Limb (tissue), 2 donors: ENCODE data around the gene TYMS.

Experiments used
- DNase-seq, 2 donors: peaks; one replicate each; pipeline ENCODE4 v3.0.0-alpha.2; 2016; ENCODE audit errors: extremely low spot score in 2 of 2

Gene TYMS

GRCh38 chr18:644395-645004 is 13.0 kb upstream of the TYMS start:
- DNase-seq: no peak

GRCh38 chr18:647304-647703 is 10.1 kb upstream of the TYMS start:
- DNase-seq: no peak

GRCh38 chr18:649341-649740 is 8.1 kb upstream of the TYMS start:
- DNase-seq: no peak

GRCh38 chr18:650428-650858 is 7.0 kb upstream of the TYMS start:
- no peak for DNase-seq

- DNase-seq: no peak
These were observed 5.3 kb upstream of the TYMS start for GRCh38 chr18:652131-652530.

GRCh38 chr18:653512-653911 is 3.9 kb upstream of the TYMS start:
- no peak for DNase-seq

- DNase-seq: no peak
These were observed 2.9 kb upstream of the TYMS start for GRCh38 chr18:654601-655000.

- DNase-seq: no peak
These were observed 2.0 kb upstream of the TYMS start for GRCh38 chr18:655445-655844.

GRCh38 chr18:658001-658946 is 821 bp downstream of the TYMS start:
- peak; percentile 88 to 90 for DNase-seq

GRCh38 chr18:658947-659533 is 1.6 kb downstream of the TYMS start:
- no peak for DNase-seq

GRCh38 chr18:659597-659996 is 2.1 kb downstream of the TYMS start:
- no peak for DNase-seq

GRCh38 chr18:662197-662596 is 4.7 kb downstream of the TYMS start:
- no peak for DNase-seq

- DNase-seq: no peak
These were observed 8.7 kb downstream of the TYMS start for GRCh38 chr18:666177-666576.

- DNase-seq: no peak
These were observed 9.2 kb downstream of the TYMS start for GRCh38 chr18:666628-667027.

GRCh38 chr18:668260-668659 is 10.8 kb downstream of the TYMS start:
- no peak for DNase-seq

- no peak for DNase-seq
These were observed 11.6 kb downstream of the TYMS start for GRCh38 chr18:669077-669476.

GRCh38 chr18:670522-670921 is 13.1 kb downstream of the TYMS start:
- DNase-seq: no peak

GRCh38 chr18:671405-671804 is 14.0 kb downstream of the TYMS start:
- DNase-seq: no peak

- DNase-seq: no peak
These were observed 15.9 kb downstream of the TYMS start for GRCh38 chr18:673317-673716.

- no peak for DNase-seq
These were observed 16.3 kb downstream of the TYMS start for GRCh38 chr18:673769-674168.

- DNase-seq: no peak
These were observed 17.9 kb downstream of the TYMS start for GRCh38 chr18:675307-675706.

- DNase-seq: no peak
These were observed 18.6 kb downstream of the TYMS start for GRCh38 chr18:676069-676468.

- no peak for DNase-seq
These were observed 19.3 kb downstream of the TYMS start for GRCh38 chr18:676736-677135.
